Cortex of kidney (tissue), 1 donor: ENCODE results near the gene DAGLB.
"Not testable (repeated sequence)": the region's sequence is repeated elsewhere in the genome, so short reads cannot be mapped to it uniquely, and the experiment has no call there.

Source experiments
- DNase-seq: peaks from one replicate; lab custom pipeline; 2025; lab: John Stamatoyannopoulos, UW

Gene DAGLB

GRCh38 chr7:6460990-6461584 lies 13.3 kb upstream of the DAGLB start:
- no peak for DNase-seq

GRCh38 chr7:6460303-6460702 lies 12.5 kb upstream of the DAGLB start:
- DNase-seq = no peak

- DNase-seq = not testable (repeated sequence)
These were observed 10.9 kb upstream of the DAGLB start for GRCh38 chr7:6458676-6459075.

- no peak for DNase-seq
These were observed 6.0 kb upstream of the DAGLB start for GRCh38 chr7:6453734-6454133.

GRCh38 chr7:6451224-6451705 lies 3.5 kb upstream of the DAGLB start:
- no peak for DNase-seq

- DNase-seq = not testable (repeated sequence)
These were observed 2.8 kb upstream of the DAGLB start for GRCh38 chr7:6450591-6450990.

GRCh38 chr7:6449884-6450283 lies 2.1 kb upstream of the DAGLB start:
- not testable (repeated sequence) for DNase-seq

GRCh38 chr7:6448943-6449543 lies 1.3 kb upstream of the DAGLB start:
- no peak for DNase-seq

- no peak for DNase-seq
These were observed 745 bp downstream of the DAGLB start for GRCh38 chr7:6446838-6447580.

- no peak for DNase-seq
These were observed 3.1 kb downstream of the DAGLB start for GRCh38 chr7:6444516-6445269.

- DNase-seq = no peak
These were observed 4.3 kb downstream of the DAGLB start for GRCh38 chr7:6443372-6443941.

GRCh38 chr7:6442114-6442513 lies 5.6 kb downstream of the DAGLB start:
- no peak for DNase-seq

- DNase-seq = no peak
These were observed 7.4 kb downstream of the DAGLB start for GRCh38 chr7:6440381-6440780.

GRCh38 chr7:6438427-6438826 lies 9.3 kb downstream of the DAGLB start:
- no peak for DNase-seq

GRCh38 chr7:6437251-6437650 lies 10.5 kb downstream of the DAGLB start:
- DNase-seq = no peak

- no peak for DNase-seq
These were observed 11.4 kb downstream of the DAGLB start for GRCh38 chr7:6436385-6436685.

- no peak for DNase-seq
These were observed 12.0 kb downstream of the DAGLB start for GRCh38 chr7:6435486-6436384.

- DNase-seq = no peak
These were observed 13.8 kb downstream of the DAGLB start for GRCh38 chr7:6433784-6434615.

GRCh38 chr7:6432781-6433180 lies 15.0 kb downstream of the DAGLB start:
- no peak for DNase-seq

- no peak for DNase-seq
These were observed 16.8 kb downstream of the DAGLB start for GRCh38 chr7:6430974-6431373.
